Neutrophil (primary cell): ENCODE data around the gene NDUFS5.

Experiments
- H3K27ac ChIP-seq: fragments of 200-600 bp; sonication (generic); 2 replicates; pipeline ENCODE4 v1.5.1; 2016; ENCODE audit warnings: mild to moderate bottlenecking, moderate library complexity
- H3K27me3 ChIP-seq: fragments of 200-600 bp; sonication (generic); 2 replicates; pipeline ENCODE4 v1.6.0; 2016; ENCODE audit warnings: mild to moderate bottlenecking
- H3K36me3 ChIP-seq: fragments of 200-600 bp; sonication (generic); 2 replicates; pipeline ENCODE4 v1.5.1; 2017
- H3K4me1 ChIP-seq, 2 experiments: fragments of 200-600 bp in 1 of 2; sonication (generic) in 1 of 2; 1 replicate in 1 of 2; 2 replicates in 1 of 2; pipeline versions ENCODE4 v1.5.1 to v1.6.1; 2013 to 2016; ENCODE audit warnings: low read depth in 1 of 2, low read length in 1 of 2, mild to moderate bottlenecking in 1 of 2, moderate library complexity in 1 of 2; ENCODE audit not compliant: control insufficient read depth in 1 of 2, insufficient read depth in 1 of 2
- H3K4me3 ChIP-seq, 2 experiments: fragments of 200-600 bp in 1 of 2; sonication (generic) in 1 of 2; 1 replicate in 1 of 2; 2 replicates in 1 of 2; pipeline ENCODE4 v1.5.1; 2013 to 2016; ENCODE audit warnings: low read depth in 1 of 2, low read length in 1 of 2, mild to moderate bottlenecking in 1 of 2, moderate library complexity in 1 of 2
- H3K9me3 ChIP-seq: fragments of 200-600 bp; sonication (generic); 2 replicates; pipeline ENCODE4 v1.5.1; 2016
- CTCF ChIP-seq: fragments of 200-600 bp; sonication (generic); IDR thresholded peaks from 2 replicates; pipeline ENCODE4 v1.5.1; 2016; ENCODE audit warnings: antibody characterized with exemption

The NDUFS5 gene

GRCh38 chr1:38997034-38997900 is 28.9 kb upstream of the NDUFS5 start:
- H3K4me1 ChIP-seq: peaks cover 9% of the 10 kb centered on the region in 2 experiments
- no peak overlapping the region for H3K4me3 ChIP-seq
- H3K36me3 ChIP-seq: peaks cover 62% of the 10 kb centered on the region
- H3K9me3 ChIP-seq: no peaks in the 10 kb centered on the region
- no peak overlapping the region for H3K27ac ChIP-seq
- no peak for TF ChIP-seq CTCF
- H3K27me3 ChIP-seq: no peaks in the 10 kb centered on the region

GRCh38 chr1:38997901-38998190 is 28.3 kb upstream of the NDUFS5 start:
- H3K27ac ChIP-seq: no peak overlapping the region

GRCh38 chr1:39001516-39002421 is 24.4 kb upstream of the NDUFS5 start:
- Histone ChIP-seq H3K36me3 (peaks cover 89% of the 10 kb centered on the region), H3K27me3 (no peaks in the 10 kb centered on the region), H3K4me3 (no peak overlapping the region), H3K27ac (no peak overlapping the region), H3K4me1 (no peaks in the 10 kb centered on the region), H3K9me3 (no peaks in the 10 kb centered on the region)
- TF ChIP-seq CTCF: no peak

More at GRCh38 chr1:38997901-38998190, 28.3 kb upstream of the NDUFS5 start:
- no peaks in the 10 kb centered on the region for H3K9me3 ChIP-seq
- no peaks in the 10 kb centered on the region for H3K27me3 ChIP-seq
- peaks cover 3% of the 10 kb centered on the region in 2 experiments for H3K4me1 ChIP-seq
- H3K36me3 ChIP-seq: peaks cover 68% of the 10 kb centered on the region
- H3K4me3 ChIP-seq: no peak overlapping the region
- no peak for TF ChIP-seq CTCF

GRCh38 chr1:39003281-39003680 is 22.9 kb upstream of the NDUFS5 start:
- Histone ChIP-seq H3K4me3 (no peak overlapping the region), H3K27me3 (no peaks in the 10 kb centered on the region), H3K4me1 (peaks cover 2 to 3% of the 10 kb centered on the region in 2 experiments), H3K9me3 (no peaks in the 10 kb centered on the region), H3K36me3 (peaks cover 100% of the 10 kb centered on the region), H3K27ac (no peak overlapping the region)
- TF ChIP-seq CTCF: no peak

- Histone ChIP-seq H3K4me3 (no peak overlapping the region), H3K27ac (no peak overlapping the region)
- TF ChIP-seq CTCF: no peak
Observed at GRCh38 chr1:39003794-39004193, 22.4 kb upstream of the NDUFS5 start.

More at GRCh38 chr1:39003794-39004193, 22.4 kb upstream of the NDUFS5 start:
- H3K27me3 ChIP-seq: no peaks in the 10 kb centered on the region
- peaks cover 6% of the 10 kb centered on the region in 2 experiments for H3K4me1 ChIP-seq
- peaks cover 100% of the 10 kb centered on the region for H3K36me3 ChIP-seq
- no peaks in the 10 kb centered on the region for H3K9me3 ChIP-seq
